ENCODE data around the gene PKP4. TPM values are rescaled to one million over a fixed set of nuclear protein-coding genes. Genes with fewer than 3 reads are reported as not detected.

The PKP4 gene
- total and polyA plus RNA-seq, 2 donors (not counting 1 experiment from before 2014, with no cell fraction given), result 44.5 to 56.3 TPM

- H3K27me3 ChIP-seq (ENCODE audit: control insufficient read depth, insufficient read depth, low read length), result no peaks in the 10 kb centered on the region
- no peak for DNase-seq (ENCODE audit: low read depth in 2 of 2)
- H3K79me2 ChIP-seq (ENCODE audit: control insufficient read depth, insufficient read depth, low read length), result no peaks in the 10 kb centered on the region
- no peak overlapping the region for H3K9ac ChIP-seq (ENCODE audit: insufficient read depth, low read length)
- H4K20me1 ChIP-seq (ENCODE audit: control insufficient read depth, extremely low read depth, insufficient read depth, low read length), result no peaks in the 10 kb centered on the region
- H3K9me3 ChIP-seq (ENCODE audit: control insufficient read depth, insufficient read depth, low read depth, low read length), result no peaks in the 10 kb centered on the region
- H3K36me3 ChIP-seq (ENCODE audit: control insufficient read depth, insufficient read depth, low read length), result peaks cover 4% of the 10 kb centered on the region
- TF ChIP-seq CTCF (conservative IDR thresholded peaks at IDR 0.05 in 1 of 2, IDR thresholded peaks at IDR 0.05 in 1 of 2; ENCODE audit: low read depth in 1 of 2, low read length in 2 of 2) (no peak), EZH2 (IDR thresholded peaks at IDR 0.05; ENCODE audit: low read length, missing control alignments) (no peak)
- no peak overlapping the region for H2AFZ ChIP-seq (ENCODE audit: low read length)
- no peak overlapping the region for H3K4me2 ChIP-seq (ENCODE audit: extremely low read depth, insufficient read depth, low read length)
- no peaks in the 10 kb centered on the region for H3K4me1 ChIP-seq (ENCODE audit: control insufficient read depth, extremely low read depth, insufficient read depth, low read length)
- H3K27ac ChIP-seq (ENCODE audit: insufficient read depth, low read length), result no peak overlapping the region
- H3K4me3 ChIP-seq (replicated peaks in 1 of 4; ENCODE audit: control extremely low read depth in 1 of 4, insufficient read depth in 1 of 4, low read depth in 3 of 4, low read length in 4 of 4), result no peak overlapping the region
Observed at GRCh38 chr2:158624961-158625360, 168.2 kb downstream of the PKP4 start.

DNA sequence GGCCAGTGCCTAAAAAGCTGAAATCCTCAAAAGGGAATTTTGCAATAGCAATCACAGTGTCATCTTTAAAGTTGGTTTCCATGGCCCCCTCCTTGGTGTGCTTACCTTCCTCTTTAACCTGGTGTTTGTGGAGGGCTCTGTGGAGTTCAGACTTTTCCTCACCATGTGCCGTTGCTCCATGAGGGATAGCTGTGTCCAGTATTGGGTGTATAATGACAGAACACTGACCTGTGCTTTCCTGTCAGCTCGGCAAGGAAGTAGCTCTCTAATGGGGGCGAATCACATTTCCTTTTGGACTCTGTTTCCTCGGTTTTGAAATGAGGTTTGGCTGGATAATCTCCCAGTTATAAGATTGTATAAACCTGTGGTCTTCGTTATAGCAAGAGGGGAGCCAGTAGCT lies 172.4 kb downstream of the PKP4 start:
- H3K9ac ChIP-seq (ENCODE audit: insufficient read depth, low read length), result no peak overlapping the region
- H3K4me3 ChIP-seq (replicated peaks in 1 of 4; ENCODE audit: control extremely low read depth in 1 of 4, insufficient read depth in 1 of 4, low read depth in 3 of 4, low read length in 4 of 4), result no peak overlapping the region

GRCh38 chr2:158633261-158633660 lies 176.5 kb downstream of the PKP4 start:
- H3K4me2 ChIP-seq (ENCODE audit: extremely low read depth, insufficient read depth, low read length), result no peak overlapping the region
- no peak for DNase-seq (ENCODE audit: low read depth in 2 of 2)
- H4K20me1 ChIP-seq (ENCODE audit: control insufficient read depth, extremely low read depth, insufficient read depth, low read length), result no peaks in the 10 kb centered on the region
- H2AFZ ChIP-seq (ENCODE audit: low read length), result no peak overlapping the region
- H3K27me3 ChIP-seq (ENCODE audit: control insufficient read depth, insufficient read depth, low read length), result no peaks in the 10 kb centered on the region
- TF ChIP-seq CTCF (conservative IDR thresholded peaks at IDR 0.05 in 1 of 2, IDR thresholded peaks at IDR 0.05 in 1 of 2; ENCODE audit: low read depth in 1 of 2, low read length in 2 of 2) (no peak), EZH2 (IDR thresholded peaks at IDR 0.05; ENCODE audit: low read length, missing control alignments) (no peak)
- no peaks in the 10 kb centered on the region for H3K79me2 ChIP-seq (ENCODE audit: control insufficient read depth, insufficient read depth, low read length)
- peaks cover 7% of the 10 kb centered on the region for H3K4me1 ChIP-seq (ENCODE audit: control insufficient read depth, extremely low read depth, insufficient read depth, low read length)
- H3K9me3 ChIP-seq (ENCODE audit: control insufficient read depth, insufficient read depth, low read depth, low read length), result no peaks in the 10 kb centered on the region
- no peak overlapping the region for H3K9ac ChIP-seq (ENCODE audit: insufficient read depth, low read length)
- peaks cover 2% of the 10 kb centered on the region for H3K36me3 ChIP-seq (ENCODE audit: control insufficient read depth, insufficient read depth, low read length)
- H3K27ac ChIP-seq (ENCODE audit: insufficient read depth, low read length), result no peak overlapping the region
- no peak overlapping the region for H3K4me3 ChIP-seq (replicated peaks in 1 of 4; ENCODE audit: control extremely low read depth in 1 of 4, insufficient read depth in 1 of 4, low read depth in 3 of 4, low read length in 4 of 4)

More for the DNA sequence above, 172.4 kb downstream of the PKP4 start:
- no peak for DNase-seq (ENCODE audit: low read depth in 2 of 2)
- H3K4me2 ChIP-seq (ENCODE audit: extremely low read depth, insufficient read depth, low read length), result no peak overlapping the region
- no peak overlapping the region for H2AFZ ChIP-seq (ENCODE audit: low read length)
- no peak overlapping the region for H3K27ac ChIP-seq (ENCODE audit: insufficient read depth, low read length)
- peaks cover 2% of the 10 kb centered on the region for H3K36me3 ChIP-seq (ENCODE audit: control insufficient read depth, insufficient read depth, low read length)
- no peaks in the 10 kb centered on the region for H3K4me1 ChIP-seq (ENCODE audit: control insufficient read depth, extremely low read depth, insufficient read depth, low read length)
- no peaks in the 10 kb centered on the region for H3K9me3 ChIP-seq (ENCODE audit: control insufficient read depth, insufficient read depth, low read depth, low read length)
- TF ChIP-seq CTCF (conservative IDR thresholded peaks at IDR 0.05 in 1 of 2, IDR thresholded peaks at IDR 0.05 in 1 of 2; ENCODE audit: low read depth in 1 of 2, low read length in 2 of 2) (no peak), EZH2 (IDR thresholded peaks at IDR 0.05; ENCODE audit: low read length, missing control alignments) (no peak)
- no peaks in the 10 kb centered on the region for H3K79me2 ChIP-seq (ENCODE audit: control insufficient read depth, insufficient read depth, low read length)
- H4K20me1 ChIP-seq (ENCODE audit: control insufficient read depth, extremely low read depth, insufficient read depth, low read length), result no peaks in the 10 kb centered on the region
- H3K27me3 ChIP-seq (ENCODE audit: control insufficient read depth, insufficient read depth, low read length), result no peaks in the 10 kb centered on the region
